GM12878 (cell line): ENCODE results near the gene SPRYD7. TPM values are rescaled to one million over a fixed set of nuclear protein-coding genes. Genes with fewer than 3 reads are reported as not detected.
"Not testable (repeated sequence)": the region's sequence is repeated elsewhere in the genome, so short reads cannot be mapped to it uniquely, and the experiment has no call there.

Experiments
- ATAC-seq: fragments of 200-7000 bp; cut with Tn5 transposase; 3 replicates; pipeline ENCODE4 v1.9.1; 2020; ENCODE audit warnings: mild to moderate bottlenecking, moderate library complexity
- BruUV-seq: library from RNA; stranded (reverse); fragments of 400-500 nt; replicated peaks from 2 replicates; lab custom pipeline; 2021; lab: Mats Ljungman, UMichigan
- CTCF ChIA-PET: fragments of 300-600 bp; sonication (Branson Sonifier 250); formaldehyde crosslinking; extraction: SDS; loops from one replicate; lab custom pipeline; 2021; ENCODE audit warnings: inconsistent platforms; lab: Yijun Ruan, JAX
- POLR2A ChIA-PET: fragments of 350-600 bp; formaldehyde crosslinking; extraction: SDS; loops from one replicate; lab custom pipeline; 2021; ENCODE audit warnings: inconsistent platforms; lab: Charles Lee
- RAD21 ChIA-PET: fragments of 300-600 bp; sonication (Branson Sonifier 250); formaldehyde crosslinking; loops from one replicate; lab custom pipeline; 2023; ENCODE audit warnings: antibody characterized with exemption; ENCODE audit not compliant: unreplicated experiment; lab: Charles Lee
- SMC1A ChIA-PET: fragments of 300-600 bp; sonication (Branson Sonifier 250); formaldehyde crosslinking; loops from one replicate; lab custom pipeline; 2023; ENCODE audit not compliant: unreplicated experiment, uncharacterized antibody; lab: Charles Lee
- DNase-seq: peaks from one replicate; pipeline ENCODE4 v3.0.0-alpha.2; 2011; ENCODE audit warnings: low read depth, low spot score
- FAIRE-seq: peaks from 3 replicates; lab custom pipeline; 2011; peaks lifted over from hg19 to GRCh38; lab: Jason Lieb, UNC
- H2AFZ ChIP-seq: 2 replicates; pipeline ENCODE4 v1.6.0; 2011; ENCODE audit warnings: low read depth, low read length, control low read depth; ENCODE audit not compliant: control insufficient read depth
- H3K27ac ChIP-seq: 2 replicates; pipeline ENCODE4 v1.5.1; 2011; ENCODE audit warnings: control low read depth; ENCODE audit not compliant: control insufficient read depth, insufficient read depth
- H3K27me3 ChIP-seq, 2 experiments: replicated peaks in 1 of 2; 2 replicates each; pipeline versions ENCODE4 v1.6.0 to v1.6.1; 2011; ENCODE audit warnings: low read length in 1 of 2; ENCODE audit not compliant: control insufficient read depth in 2 of 2, insufficient read depth in 2 of 2
- H3K36me3 ChIP-seq, 2 experiments: 2 replicates each; pipeline ENCODE4 v1.5.1; 2011; ENCODE audit warnings: low read length in 1 of 2; ENCODE audit not compliant: control insufficient read depth in 2 of 2, insufficient read depth in 2 of 2
- H3K4me1 ChIP-seq: 2 replicates; pipeline ENCODE4 v1.6.1; 2011; ENCODE audit warnings: mild to moderate bottlenecking, low read length, moderate library complexity, mixed read lengths; ENCODE audit not compliant: control insufficient read depth, insufficient read depth
- H3K4me2 ChIP-seq: 2 replicates; pipeline ENCODE4 v1.6.0; 2011; ENCODE audit warnings: control low read depth; ENCODE audit not compliant: control insufficient read depth, insufficient read depth
- H3K4me3 ChIP-seq: fragments of 200-600 bp; sonication (generic); 2 replicates; pipeline ENCODE4 v1.5.1; 2016
- H3K79me2 ChIP-seq: 2 replicates; pipeline ENCODE4 v1.6.0; 2011; ENCODE audit warnings: low read length; ENCODE audit not compliant: control insufficient read depth, insufficient read depth
- H3K9ac ChIP-seq: 2 replicates; pipeline ENCODE4 v1.8.0; 2011; ENCODE audit warnings: low read length, control low read depth, mixed read lengths; ENCODE audit not compliant: control insufficient read depth, insufficient read depth
- H3K9me3 ChIP-seq: replicated peaks from 3 replicates; pipeline ENCODE4 v1.5.1; 2011; ENCODE audit warnings: mild to moderate bottlenecking, low read length; ENCODE audit not compliant: control insufficient read depth, insufficient read depth
- H4K20me1 ChIP-seq: 2 replicates; pipeline ENCODE4 v1.6.0; 2011; ENCODE audit not compliant: control insufficient read depth, insufficient read depth
- EP300 ChIP-seq, 2 experiments: fragments of 150-350 bp in 1 of 2; IDR thresholded peaks; 2 replicates each; pipeline ENCODE4 v1.6.1; 2011 to 2012; ENCODE audit warnings: low read depth in 2 of 2, low read length in 2 of 2, borderline replicate concordance in 1 of 2, improper control_type of control experiment in 1 of 2, inconsistent platforms in 1 of 2; ENCODE audit not compliant: control insufficient read depth in 1 of 2
- RELA ChIP-seq: fragments of 450-650 bp; IDR thresholded peaks from 2 replicates; pipeline ENCODE4 v1.8.0; 2014; ENCODE audit warnings: borderline replicate concordance; ENCODE audit not compliant: partially characterized antibody
- SKIL ChIP-seq: fragments of 450-650 bp; IDR thresholded peaks from 2 replicates; pipeline ENCODE4 v1.6.1; 2017; ENCODE audit warnings: mild to moderate bottlenecking, low read depth, inconsistent platforms; ENCODE audit not compliant: poor library complexity, severe bottlenecking
- SPI1 ChIP-seq: IDR thresholded peaks from 2 replicates; pipeline ENCODE4 v1.6.1; 2011; ENCODE audit warnings: low read depth, mild to moderate bottlenecking, low read length, moderate library complexity, borderline replicate concordance; ENCODE audit not compliant: insufficient read depth
- WRNIP1 ChIP-seq: IDR thresholded peaks from 2 replicates; pipeline ENCODE4 v1.6.1; 2011; ENCODE audit warnings: low read depth, low read length, improper control_type of control experiment, borderline replicate concordance
- WGBS: methylation state at CpG from one replicate; pipeline ENCODE4 v1.1.6; 2016; ENCODE audit warnings: low lambda C conversion rate; ENCODE audit not compliant: insufficient replicate concordance, insufficient coverage; ENCODE audit errors: missing lambda C conversion rate; 5-methylcytosine and 5-hydroxymethylcytosine counted together
- in situ Hi-C: fragments of 300-500 bp; cut with MboI; formaldehyde crosslinking; loops from 9 replicates; pipeline ENCODE4 v1.14.3; 2018; ENCODE audit warnings: mixed read lengths
- intact Hi-C: fragments of 100-400 bp; cut with micrococcal nuclease; formaldehyde crosslinking; loops from one replicate; pipeline ENCODE4 v1.14.2; 2022; ENCODE audit not compliant: unreplicated experiment
- polyA plus RNA-seq, 11 experiments: library from polyadenylated mRNA; depleted of rRNA in 4 of 11; unstranded in 6 of 11; stranded (reverse) in 5 of 11; fragments of >200 nt; fragmentation: Nextera tagmentation in 4 of 11; fragmentation: Illumina TruSeq in 1 of 11; extraction: Ambion mirVana in 4 of 11; extraction: Trizol in 1 of 11; gene quantifications; 1 replicate in 1 of 11; 2 replicates in 10 of 11; pipeline versions ENCODE4 v1.2.1 to v1.2.3, GENCODE V29; 2011 to 2016; ENCODE audit warnings: inconsistent platforms in 2 of 11, missing spikeins in 2 of 11, low read depth in 1 of 11
- total RNA-seq, 4 experiments: library from RNA; depleted of rRNA in 3 of 4; stranded (reverse); fragments of >200 nt in 3 of 4; fragmentation: Illumina TruSeq in 1 of 4; extraction: Trizol in 1 of 4; gene quantifications; 2 replicates each; pipeline versions ENCODE4 v1.2.1 to v1.2.3, GENCODE V29; 2013 to 2021

SPRYD7 gene
- total and polyA plus RNA-seq, 10 of the 15 experiments (the other 5 are each of a cell fraction or from before 2014, with no cell fraction given), result 5.3 to 18.7 (median 9.6) TPM

DNA sequence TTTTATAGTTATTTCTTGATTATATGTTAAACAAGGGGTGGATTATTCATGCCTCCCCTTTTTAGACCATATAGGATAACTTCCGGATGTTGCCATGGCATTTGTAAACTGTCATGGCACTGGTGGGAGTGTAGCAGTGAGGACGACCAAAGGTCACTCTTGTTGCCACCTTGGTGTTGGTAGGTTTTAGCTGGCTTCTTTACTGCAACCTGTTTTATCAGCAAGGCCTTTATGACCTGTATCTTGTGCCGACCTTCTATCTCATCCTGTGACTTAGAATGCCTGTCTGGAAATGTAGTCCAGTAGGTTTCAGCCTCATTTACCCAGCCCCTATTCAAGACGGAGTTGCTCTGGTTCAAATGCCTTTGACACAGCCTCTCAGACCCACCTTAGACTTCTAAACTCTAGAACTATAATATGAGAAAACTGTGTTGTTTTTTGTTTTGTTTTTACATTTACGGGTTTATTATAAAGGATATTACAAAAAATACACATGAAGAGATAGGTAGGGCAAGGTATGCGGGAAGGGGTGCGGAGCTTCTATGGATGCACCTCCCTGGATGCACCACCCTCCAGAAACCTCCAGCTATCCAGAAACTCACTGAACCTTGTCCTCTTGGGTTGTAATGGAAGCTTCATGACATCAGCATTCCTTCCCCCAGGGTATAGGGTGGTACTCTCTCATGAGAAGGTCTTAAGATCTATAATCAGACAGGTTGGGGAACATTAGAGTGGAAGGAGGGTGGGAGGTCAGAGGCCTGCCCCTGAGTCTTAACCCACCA, 15.8 kb upstream of the SPRYD7 start:
- no peaks in the 10 kb centered on the region for H3K4me1 ChIP-seq
- no peaks in the 10 kb centered on the region for H3K9me3 ChIP-seq
- no peak overlapping the region for H3K4me3 ChIP-seq
- ChIA-PET SMC1A (no interaction called here), RAD21 (no interaction called here), CTCF (interaction anchor here (0.6 to 0.7 kb wide), 2 partner anchors 26 to 46 kb away, joined by 3 read pairs; no protein-coding TSS in a partner anchor), POLR2A (no interaction called here)
- ATAC-seq (no peak), FAIRE-seq (no peak), DNase-seq (no peak)
- intact Hi-C loops (no loop called here), in situ Hi-C loops (no loop called here)
- no peak overlapping the region for H2AFZ ChIP-seq
- H3K27me3 ChIP-seq, result no peaks in the 10 kb centered on the region
- no peaks in the 10 kb centered on the region for H4K20me1 ChIP-seq
- 71% methylated on average over 7 of the region's 7 CpGs for WGBS
- BruUV-seq, result no TSS peak
- H3K36me3 ChIP-seq, result no peaks in the 10 kb centered on the region
- H3K27ac ChIP-seq, result no peak overlapping the region
- no peak overlapping the region for H3K9ac ChIP-seq
- no peak overlapping the region for H3K4me2 ChIP-seq
- no peak for TF ChIP-seq EP300 (IDR thresholded peaks at IDR 0.05; ENCODE audit: borderline replicate concordance in 1 of 2, control insufficient read depth in 1 of 2, low read depth in 2 of 2, low read length in 2 of 2)
- no peak for TF ChIP-seq WRNIP1
- TF ChIP-seq RELA, result no peak
- no peak for TF ChIP-seq SKIL
- no peak for TF ChIP-seq SPI1
- no peaks in the 10 kb centered on the region for H3K79me2 ChIP-seq

DNA sequence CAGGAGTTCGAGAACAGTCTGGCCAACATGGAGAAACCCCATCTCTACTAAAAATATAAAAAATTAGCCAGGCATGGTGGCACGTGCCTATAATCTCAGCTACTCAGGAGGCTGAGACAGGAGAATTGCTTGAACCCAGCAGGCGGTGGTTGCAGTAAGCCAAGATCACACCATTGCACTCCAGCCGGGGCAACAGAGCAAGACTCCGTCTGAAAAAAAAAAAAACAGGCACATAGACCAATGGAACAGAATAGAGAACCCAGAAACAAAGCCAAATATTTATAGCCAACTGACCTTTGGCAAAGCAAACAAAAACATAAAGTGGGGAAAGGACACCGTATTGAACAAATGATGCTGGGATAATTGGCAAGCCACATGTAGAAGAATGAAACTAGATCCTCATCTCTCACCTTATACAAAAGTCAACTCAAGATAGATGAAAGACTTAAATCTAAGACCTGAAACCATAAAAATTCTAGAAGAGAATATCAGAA, 12.7 kb upstream of the SPRYD7 start:
- intact Hi-C loops, in situ Hi-C loops, DNase-seq, H3K27ac ChIP-seq, H3K4me1 ChIP-seq, H3K9me3 ChIP-seq, BruUV-seq, H3K27me3 ChIP-seq, H2AFZ ChIP-seq, H3K79me2 ChIP-seq, RAD21 ChIA-PET, H4K20me1 ChIP-seq, SMC1A ChIA-PET, H3K9ac ChIP-seq, ATAC-seq, H3K4me2 ChIP-seq, H3K4me3 ChIP-seq, H3K36me3 ChIP-seq, CTCF ChIA-PET, POLR2A ChIA-PET, FAIRE-seq: not testable (repeated sequence)
- WGBS, result 41% methylated on average over 6 of the region's 6 CpGs
